HG03039 (cell line): ENCODE results near the gene VIT.

ENCODE experiments used
- ATAC-seq: cut with Tn5 transposase; IDR thresholded peaks from one replicate; pipeline ENCODE4 v1.9.1; 2021; ENCODE audit warnings: mild to moderate bottlenecking, moderate library complexity; ENCODE audit not compliant: unreplicated experiment

The VIT gene

DNA sequence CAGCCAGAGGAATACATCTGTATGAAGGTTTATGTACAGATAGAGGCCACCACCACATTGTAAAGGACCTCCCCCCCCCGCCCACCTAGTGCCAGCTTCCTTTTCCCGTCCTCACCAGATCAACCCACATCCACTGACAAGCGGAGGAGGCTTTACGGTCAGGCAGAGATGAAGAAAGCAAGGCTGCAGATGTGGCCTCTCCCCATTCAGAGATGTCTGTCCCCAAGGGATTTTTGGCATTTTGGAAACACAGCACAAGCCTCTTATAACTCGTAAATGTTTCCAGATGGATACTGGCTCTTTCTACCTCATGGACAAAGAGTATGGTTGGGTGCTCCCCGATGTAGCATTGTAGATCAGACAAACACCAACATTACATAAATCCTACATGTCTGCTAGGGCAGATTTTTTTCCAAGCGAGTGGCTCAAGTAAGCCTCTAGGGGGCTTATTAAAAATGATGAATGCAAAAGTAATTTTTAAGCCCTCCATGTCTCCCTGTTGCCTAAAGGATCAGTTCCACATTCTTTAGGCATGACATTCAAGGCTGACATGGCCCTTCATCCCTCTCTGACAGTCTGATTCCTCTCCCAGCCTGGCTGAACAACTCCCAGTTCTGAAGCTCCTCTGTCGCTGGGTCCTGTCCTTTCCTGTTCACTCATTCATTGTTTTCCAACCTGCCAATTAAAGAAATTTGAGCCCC, 11.7 kb downstream of the VIT start:
- ATAC-seq: no peak

GRCh38 chr2:36710858-36711515, 14.5 kb downstream of the VIT start:
- ATAC-seq: no peak

DNA sequence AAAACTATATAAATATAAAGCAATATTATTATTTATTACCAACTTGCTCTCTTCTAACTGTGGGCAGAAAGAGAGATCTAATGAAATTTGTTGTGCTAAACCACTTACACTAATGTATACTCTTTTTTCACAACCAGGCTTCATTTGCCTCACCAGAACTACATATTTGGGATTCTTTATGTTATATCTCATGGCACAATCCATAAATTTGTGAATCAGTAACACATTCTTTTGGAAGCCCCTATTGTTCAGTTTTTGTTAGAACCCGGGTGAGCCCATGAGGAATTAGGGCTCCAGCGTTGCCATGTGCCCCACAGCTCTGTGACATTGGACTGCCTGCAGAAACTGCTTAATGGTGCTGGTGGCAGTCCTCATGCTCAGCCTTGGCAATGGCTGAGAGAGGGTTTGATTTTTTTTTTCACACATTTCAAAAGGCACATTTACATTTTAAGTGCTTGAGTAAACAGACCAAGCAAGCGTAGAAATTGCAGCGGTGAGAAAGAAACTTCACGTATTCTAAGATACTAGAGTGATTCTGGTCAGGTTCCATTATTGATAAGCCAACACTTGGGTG, 15.3 kb downstream of the VIT start:
- ATAC-seq: no peak

- no peak for ATAC-seq
Observed at GRCh38 chr2:36713310-36713709, 16.8 kb downstream of the VIT start.

- ATAC-seq: no peak
Observed at GRCh38 chr2:36716111-36716510, 19.6 kb downstream of the VIT start.

GRCh38 chr2:36717603-36718266, 21.2 kb downstream of the VIT start:
- ATAC-seq: no peak

- no peak for ATAC-seq
Observed at GRCh38 chr2:36727550-36727949, 31.0 kb downstream of the VIT start.

DNA sequence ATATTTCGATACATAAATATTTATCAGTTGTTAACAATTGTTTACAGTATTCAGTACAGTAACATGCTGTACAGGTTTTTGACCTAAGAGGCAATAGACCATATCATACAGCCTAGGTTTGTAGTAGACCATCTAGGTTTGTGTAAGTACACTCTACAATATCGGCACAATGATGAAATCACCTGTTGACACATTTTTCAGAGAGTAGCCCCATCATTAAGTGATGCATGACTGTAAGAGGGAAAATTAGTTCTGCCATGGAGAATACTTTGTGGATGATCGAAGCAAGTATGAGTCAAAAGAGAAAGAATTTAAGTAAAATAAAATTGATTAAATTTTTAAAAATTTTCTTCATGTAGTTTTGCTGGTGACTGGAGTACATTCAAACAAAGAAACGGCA, 32.6 kb downstream of the VIT start:
- no peak for ATAC-seq

DNA sequence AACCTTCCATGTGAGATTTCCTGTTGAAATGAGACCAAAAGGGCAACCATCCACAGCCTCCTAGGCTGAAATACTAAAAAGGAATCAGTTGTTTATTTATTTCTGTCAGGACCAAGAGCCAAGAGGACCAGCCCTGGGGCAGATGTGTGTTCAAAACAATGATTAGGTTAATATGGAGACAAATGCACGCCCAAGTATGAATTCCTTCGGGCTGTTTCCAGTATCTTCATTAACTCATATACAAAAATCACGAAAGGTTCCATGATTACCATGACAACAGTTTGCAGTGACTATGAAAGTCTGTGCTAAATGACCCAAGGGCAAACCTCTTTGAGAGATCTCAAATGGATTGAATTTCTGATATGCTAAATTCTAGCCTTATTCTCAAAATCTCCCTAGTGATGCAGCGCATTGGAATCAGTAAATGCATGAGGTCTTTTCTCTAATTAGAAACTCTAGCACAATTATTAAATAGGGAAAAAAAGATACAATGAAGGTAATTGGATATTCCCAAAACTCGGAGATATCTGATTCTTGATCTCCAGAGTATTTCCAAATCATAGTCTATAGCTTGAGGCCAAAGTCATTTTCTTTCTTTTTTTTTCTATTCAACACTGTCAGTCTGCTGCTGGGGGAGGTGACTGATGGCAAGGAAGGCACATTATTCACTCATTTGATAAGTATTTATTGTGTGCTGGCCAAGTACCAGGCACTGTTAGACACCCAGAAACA, 35.6 kb downstream of the VIT start:
- no peak for ATAC-seq

DNA sequence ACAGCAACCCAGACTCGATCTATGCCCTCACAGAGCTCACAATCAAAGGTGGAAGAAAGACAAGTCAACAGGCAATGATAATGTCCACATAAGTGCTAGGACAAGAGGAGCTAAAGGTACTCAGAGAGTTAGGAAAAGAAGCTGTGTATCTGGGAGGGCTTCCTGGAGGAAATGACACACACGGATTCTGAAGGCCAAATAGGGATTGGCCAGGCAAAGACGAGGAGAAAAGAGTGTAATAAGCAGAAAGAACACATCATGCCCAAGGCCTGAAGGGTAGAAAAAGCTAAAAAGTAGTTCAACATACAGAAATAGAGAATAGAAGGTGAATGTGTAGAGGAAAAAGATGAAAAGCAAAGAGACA, 36.1 kb downstream of the VIT start:
- ATAC-seq: no peak

- ATAC-seq: no peak
Observed at GRCh38 chr2:36733215-36733614, 36.7 kb downstream of the VIT start.

DNA sequence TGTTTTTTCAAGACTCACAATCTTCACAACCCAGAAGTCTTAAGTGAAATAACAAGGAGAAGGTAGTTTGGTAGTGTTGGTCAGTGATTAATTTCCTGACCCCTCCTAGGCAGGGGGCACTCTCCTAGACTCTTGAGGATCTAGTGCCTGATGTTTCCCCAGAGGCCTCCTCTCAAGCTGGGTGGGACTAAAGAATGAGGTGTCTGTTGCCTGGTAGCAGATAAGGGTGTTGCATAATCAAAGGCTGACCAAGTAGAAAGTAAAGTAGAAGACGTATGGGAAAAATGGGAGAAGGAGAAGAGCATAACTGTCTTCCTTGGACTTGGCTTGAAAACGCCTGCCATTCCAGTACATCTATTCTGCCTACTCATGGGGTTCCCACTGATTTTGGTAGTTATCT, 37.8 kb downstream of the VIT start:
- ATAC-seq: no peak

- ATAC-seq: no peak
Observed at GRCh38 chr2:36737131-36737750, 40.7 kb downstream of the VIT start.

- ATAC-seq: no peak
Observed at GRCh38 chr2:36740061-36740460, 43.6 kb downstream of the VIT start.

DNA sequence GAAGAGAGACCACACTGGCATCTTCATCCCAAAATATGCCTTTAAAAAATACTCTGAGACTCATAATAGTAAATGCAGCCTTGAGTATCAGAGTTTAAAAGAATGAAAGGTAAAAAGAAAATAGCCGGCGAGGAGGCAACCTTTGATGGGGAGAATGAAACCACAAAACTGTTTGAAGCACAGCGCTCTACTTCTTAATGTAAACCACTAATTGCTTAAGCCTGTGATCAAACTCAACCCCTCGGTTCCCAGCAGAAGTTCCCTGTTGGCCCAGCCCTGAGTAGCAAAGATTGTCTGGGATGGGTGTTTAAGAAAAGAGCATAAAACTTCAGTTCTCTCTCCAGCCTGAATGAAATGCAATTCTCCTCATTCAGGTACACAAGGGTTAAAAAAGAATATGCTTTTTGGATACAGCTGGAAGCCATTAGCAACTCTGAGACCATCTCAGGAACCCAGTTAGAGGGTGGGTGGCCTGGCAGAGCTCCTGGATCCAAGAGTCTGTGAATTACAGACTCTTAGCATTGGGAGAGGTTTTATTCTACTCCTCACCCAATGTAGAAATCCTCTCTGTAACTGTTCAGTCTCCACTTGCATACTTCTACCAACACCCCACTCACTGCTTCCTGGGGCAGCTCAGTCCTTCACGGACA, 44.8 kb downstream of the VIT start:
- no peak for ATAC-seq

GRCh38 chr2:36743954-36744353, 47.4 kb downstream of the VIT start:
- no peak for ATAC-seq

GRCh38 chr2:36748166-36748565, 51.7 kb downstream of the VIT start:
- no peak for ATAC-seq

GRCh38 chr2:36750101-36750500, 53.6 kb downstream of the VIT start:
- no peak for ATAC-seq

- ATAC-seq: no peak
Observed at GRCh38 chr2:36753706-36754221, 57.3 kb downstream of the VIT start.

DNA sequence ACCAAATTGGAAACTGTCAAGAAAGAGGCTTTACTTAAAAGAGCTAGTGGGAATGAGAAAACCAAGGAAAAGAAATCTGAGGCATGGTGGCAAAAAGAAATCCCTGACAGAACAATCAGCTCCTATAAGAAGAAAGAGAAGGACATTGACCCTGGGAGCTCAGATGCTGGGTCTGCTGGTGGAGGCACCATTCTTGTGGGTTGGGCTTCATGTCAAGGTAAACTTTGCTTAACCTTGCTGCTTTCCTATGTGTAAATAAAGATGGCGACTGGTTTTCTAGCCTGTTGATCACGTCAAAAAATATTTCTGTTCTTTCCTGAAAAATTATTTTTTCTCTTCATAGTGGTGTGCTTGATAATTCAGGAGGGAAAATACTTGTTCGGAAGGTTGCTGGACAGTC, 58.1 kb downstream of the VIT start:
- no peak for ATAC-seq
